ENCODE results near the gene OSMR.

- TF ChIP-seq POLR2A (IDR thresholded peaks at IDR 0.05) (no peak), CTCF (IDR thresholded peaks at IDR 0.05) (no peak)
Measured at GRCh38 chr5:38799556-38800377, 46.0 kb upstream of the OSMR start.

All from vagina (tissue), 2 donors.